ENCODE measurements around the gene AKT1S1.

Gene AKT1S1

GRCh38 chr19:49907745-49908446, 30.7 kb upstream of the AKT1S1 start:
- DNase-seq, result no peak

- DNase-seq, result no peak
Measured at GRCh38 chr19:49906879-49907564, 29.9 kb upstream of the AKT1S1 start.

- no peak for DNase-seq
Measured at GRCh38 chr19:49904136-49904535, 27.0 kb upstream of the AKT1S1 start.

GRCh38 chr19:49896863-49897621, 19.9 kb upstream of the AKT1S1 start, which contains the start of gene IL4I1:
Gene IL4I1, minus strand, starts transcription at chr19:49896887. Its CDS starts 727 bp downstream, at chr19:49896160.
- peak; percentile 27 for DNase-seq

GRCh38 chr19:49895566-49896297, 18.6 kb upstream of the AKT1S1 start:
- no peak for DNase-seq

GRCh38 chr19:49894879-49895565, 17.9 kb upstream of the AKT1S1 start:
- no peak for DNase-seq

GRCh38 chr19:49894011-49894664, 17.0 kb upstream of the AKT1S1 start:
- DNase-seq, result no peak

- DNase-seq, result no peak
Measured at GRCh38 chr19:49892716-49893115, 15.6 kb upstream of the AKT1S1 start.

GRCh38 chr19:49891393-49891792, 14.2 kb upstream of the AKT1S1 start:
- no peak for DNase-seq

GRCh38 chr19:49890349-49891311, 13.5 kb upstream of the AKT1S1 start:
- DNase-seq, result peak; percentile 70

GRCh38 chr19:49889687-49890348, 12.7 kb upstream of the AKT1S1 start:
- DNase-seq, result peak; percentile 77

GRCh38 chr19:49889038-49889686, 12.0 kb upstream of the AKT1S1 start:
- DNase-seq, result no peak

- no peak for DNase-seq
Measured at GRCh38 chr19:49888510-49888824, 11.3 kb upstream of the AKT1S1 start.

GRCh38 chr19:49887665-49888509, 10.7 kb upstream of the AKT1S1 start:
- DNase-seq, result no peak

GRCh38 chr19:49887037-49887664, 10.0 kb upstream of the AKT1S1 start:
- no peak for DNase-seq

- no peak for DNase-seq
Measured at GRCh38 chr19:49884760-49885159, 7.6 kb upstream of the AKT1S1 start.

- DNase-seq, result no peak
Measured at GRCh38 chr19:49884109-49884508, 7.0 kb upstream of the AKT1S1 start.

- no peak for DNase-seq
Measured at GRCh38 chr19:49883094-49883493, 5.9 kb upstream of the AKT1S1 start.
